NCI-H1694 (cell line): ENCODE data around the gene TNS1.

ENCODE experiments used
- DNase-seq: peaks from one replicate; lab custom pipeline; 2025; lab: John Stamatoyannopoulos, UW

Gene TNS1

DNA sequence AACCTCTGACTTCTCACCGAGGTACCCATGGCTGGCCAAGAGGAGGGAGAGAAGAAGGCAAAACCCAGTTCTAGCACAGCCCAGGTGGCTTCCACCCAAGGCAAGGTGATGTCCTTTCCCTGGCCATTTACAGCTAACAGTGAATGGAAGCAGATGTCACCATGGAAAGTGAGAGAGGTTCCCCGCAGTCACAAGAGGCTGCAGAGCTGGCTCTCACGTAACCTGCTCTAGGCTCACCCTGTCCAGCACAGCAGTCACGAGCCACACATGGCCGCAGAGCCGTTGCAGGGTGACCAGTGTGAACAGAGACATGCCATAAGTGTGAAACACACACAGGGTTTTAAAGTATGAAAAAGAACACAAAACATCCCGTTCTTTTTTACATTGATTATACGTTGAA is 169.4 kb downstream of the TNS1 start:
- no peak for DNase-seq

DNA sequence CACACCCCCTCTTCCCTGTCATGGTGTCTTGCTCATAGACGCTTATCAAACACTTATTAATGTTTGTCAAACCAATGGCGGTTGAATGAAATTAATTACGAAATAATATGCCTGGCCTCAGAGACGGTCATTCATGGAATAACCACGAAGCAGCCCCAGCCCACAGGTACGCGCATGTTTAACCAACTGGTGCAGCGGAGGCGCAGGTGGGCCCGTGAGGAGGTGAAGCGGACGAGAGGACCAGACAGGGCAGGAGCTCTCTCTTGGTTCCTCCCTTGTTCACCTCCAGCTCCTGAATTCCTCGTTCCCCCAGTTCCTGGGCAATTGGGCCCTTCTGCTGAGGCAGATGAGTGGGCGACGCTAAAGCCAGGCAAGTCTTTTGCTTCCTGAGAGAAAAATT is 169.8 kb downstream of the TNS1 start:
- no peak for DNase-seq

DNA sequence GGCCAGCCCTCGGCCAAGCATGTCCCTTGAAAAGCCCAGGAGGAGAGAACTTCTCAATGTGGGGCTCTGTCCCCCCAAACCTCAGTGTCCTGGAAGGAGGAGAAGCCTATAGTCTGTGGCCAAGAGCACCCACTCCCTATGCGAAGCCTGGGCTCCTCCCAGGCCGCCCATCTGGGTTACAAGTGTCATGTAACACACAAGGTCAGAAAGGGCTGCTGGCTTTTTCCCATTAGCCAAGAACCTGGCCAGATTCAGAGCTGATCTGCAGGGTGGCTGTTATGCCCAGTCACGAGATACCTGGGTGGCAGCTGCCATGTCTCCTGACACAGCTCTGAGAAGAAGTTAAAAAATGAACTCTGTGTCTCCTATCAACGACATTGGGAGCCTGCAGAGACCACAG is 170.7 kb downstream of the TNS1 start:
- no peak for DNase-seq

DNA sequence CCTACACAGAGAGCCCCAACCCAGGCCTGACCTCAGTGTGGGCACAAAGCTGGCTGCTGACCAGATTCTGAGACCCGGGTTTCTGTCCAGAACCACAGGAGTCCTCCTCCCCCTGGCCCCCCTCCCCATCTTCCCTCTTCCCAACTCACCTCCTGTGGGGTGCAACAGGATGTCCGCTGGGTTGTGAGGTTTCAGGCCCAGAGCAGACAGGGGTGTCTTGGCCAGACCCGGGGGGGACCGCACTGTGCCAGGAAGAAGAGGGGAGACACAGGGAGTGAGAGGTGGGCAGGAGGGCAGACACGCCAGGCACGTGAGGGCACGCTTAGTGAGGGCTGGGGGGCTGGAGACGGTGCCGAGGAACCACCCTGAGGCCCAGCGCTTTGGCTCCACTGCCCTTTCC is 171.5 kb downstream of the TNS1 start:
- DNase-seq: no peak

DNA sequence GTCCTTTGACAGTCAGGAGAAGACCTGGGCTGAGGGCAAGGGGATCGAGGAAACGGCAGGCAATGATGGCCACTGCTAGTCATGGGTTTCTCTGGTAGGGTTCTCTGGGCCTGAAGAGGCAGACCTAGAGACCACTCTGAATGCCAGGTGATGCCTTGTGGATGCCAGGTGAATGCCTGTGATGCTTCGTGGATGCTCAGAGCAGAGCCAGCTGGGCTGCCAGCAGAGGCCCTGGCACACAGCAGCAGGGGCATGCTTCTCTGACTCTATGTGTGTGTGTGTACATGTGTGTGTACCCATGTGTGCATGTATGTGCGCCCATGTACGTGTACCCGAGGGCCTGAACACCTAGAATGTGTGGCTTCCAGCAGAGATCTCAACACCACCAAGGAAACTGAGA is 172.0 kb downstream of the TNS1 start:
- no peak for DNase-seq

DNA sequence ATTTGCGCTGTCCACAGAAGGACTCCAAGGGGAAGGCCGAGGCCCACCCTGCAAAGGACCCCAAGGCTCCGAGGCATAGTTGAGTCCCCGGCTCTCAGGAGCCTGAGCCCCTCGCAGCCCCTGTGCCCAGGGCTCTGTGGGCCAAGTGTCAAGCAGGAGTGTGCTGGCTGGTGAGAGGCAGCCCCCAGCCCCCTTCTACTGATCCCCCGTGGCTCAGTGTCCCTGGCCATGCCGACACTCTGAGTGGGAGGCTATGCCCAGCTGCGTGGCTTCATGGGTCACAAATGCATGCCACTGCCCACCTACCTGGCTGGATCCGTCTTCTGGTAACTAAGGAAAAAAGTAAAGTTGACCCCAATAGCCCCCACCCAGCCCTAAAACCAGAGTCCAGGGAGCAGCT is 172.7 kb downstream of the TNS1 start:
- DNase-seq: no peak

DNA sequence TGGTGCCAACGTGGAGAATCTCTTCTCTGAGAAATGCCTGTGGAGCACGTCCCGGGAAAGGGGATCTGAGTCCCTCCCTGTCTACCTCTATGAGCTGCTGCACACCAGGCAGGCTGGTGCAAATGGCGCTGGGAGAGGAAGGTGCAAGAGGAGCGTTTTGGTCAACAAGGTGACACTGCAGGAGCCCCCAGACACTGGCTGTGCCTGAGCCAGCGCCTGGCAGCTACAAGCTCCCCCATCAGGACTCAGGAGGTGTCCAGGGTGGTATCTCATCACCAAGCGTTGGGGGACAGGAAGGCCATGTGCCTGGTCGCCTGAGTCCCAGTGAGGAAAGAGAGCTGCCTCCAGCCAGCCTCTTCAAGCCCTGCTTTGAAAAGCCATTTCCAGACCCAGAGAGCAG is 173.4 kb downstream of the TNS1 start:
- no peak for DNase-seq

DNA sequence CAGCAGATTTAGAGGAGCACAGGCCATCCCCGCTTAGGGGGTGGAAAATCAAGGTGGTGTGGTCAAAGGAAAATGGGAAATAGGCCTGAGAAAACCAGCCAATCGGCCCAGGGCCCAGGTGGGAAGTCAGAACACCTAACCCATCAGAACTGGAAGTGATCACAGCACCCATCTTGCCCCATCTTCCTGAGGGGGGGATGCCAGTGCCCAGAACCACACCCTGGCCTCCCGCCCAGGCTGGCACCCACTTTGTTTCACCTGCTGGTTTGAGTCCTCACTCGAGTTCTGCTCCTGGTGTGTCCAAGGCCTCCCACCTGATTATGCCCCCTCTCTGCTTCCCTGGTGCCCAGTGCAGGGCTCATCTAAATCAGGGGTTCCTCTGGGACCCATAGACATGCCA is 174.5 kb downstream of the TNS1 start:
- DNase-seq: no peak

DNA sequence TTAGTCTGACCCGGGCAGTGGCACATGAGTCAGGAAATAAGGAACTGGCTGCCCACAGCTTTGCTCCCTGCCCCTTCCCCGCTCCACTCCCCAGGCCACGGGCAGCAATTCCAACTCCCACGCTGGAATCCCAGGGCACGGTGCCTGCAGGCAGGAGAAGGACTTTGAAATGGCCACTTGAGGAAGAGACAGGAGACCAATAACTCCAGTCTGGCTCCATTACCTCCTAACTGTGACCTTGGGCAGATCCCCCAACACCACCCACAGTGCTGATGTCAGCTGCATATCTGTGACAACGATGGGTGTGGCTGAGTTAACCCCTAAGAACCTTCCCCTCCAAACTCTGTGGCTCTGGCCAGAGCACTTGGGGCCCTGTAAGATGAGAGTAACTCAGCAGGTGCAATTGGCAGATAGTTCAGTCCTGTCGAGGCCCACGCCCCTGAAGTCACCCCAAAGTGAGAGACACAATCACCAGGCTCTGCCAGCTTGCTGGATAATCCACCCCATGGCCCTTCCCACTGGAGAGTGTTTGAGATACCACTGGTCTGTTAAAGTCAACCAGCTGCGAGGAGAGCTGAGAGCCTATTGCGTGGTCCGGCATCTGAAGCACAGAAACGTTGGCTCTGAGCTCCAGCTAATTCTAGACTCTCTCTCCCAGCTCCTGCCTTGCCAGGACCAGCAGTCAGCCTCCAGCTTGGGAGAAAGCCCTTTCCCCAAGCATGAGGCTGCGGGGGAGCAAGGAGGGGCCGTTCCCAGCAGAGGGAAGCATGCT is 175.2 kb downstream of the TNS1 start:
- DNase-seq: no peak

DNA sequence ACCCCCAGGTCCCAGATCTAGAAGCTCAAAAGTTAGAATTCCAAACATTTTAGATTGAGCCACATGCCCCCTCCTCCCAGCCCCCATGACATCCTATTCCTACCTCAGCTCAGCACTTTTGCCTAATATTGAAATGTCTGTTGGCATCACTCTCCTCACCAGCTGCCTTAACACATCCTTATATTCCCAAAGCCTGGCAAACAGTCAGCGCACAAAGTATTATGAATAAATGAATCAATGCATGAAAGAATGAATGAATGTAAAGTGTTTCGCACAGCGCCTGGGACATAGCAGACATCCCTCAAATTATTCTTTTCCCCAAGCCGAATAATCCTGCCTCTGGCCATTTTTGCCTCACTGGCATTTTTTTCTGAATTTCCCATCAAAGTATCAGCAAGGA is 175.8 kb downstream of the TNS1 start:
- DNase-seq: no peak

DNA sequence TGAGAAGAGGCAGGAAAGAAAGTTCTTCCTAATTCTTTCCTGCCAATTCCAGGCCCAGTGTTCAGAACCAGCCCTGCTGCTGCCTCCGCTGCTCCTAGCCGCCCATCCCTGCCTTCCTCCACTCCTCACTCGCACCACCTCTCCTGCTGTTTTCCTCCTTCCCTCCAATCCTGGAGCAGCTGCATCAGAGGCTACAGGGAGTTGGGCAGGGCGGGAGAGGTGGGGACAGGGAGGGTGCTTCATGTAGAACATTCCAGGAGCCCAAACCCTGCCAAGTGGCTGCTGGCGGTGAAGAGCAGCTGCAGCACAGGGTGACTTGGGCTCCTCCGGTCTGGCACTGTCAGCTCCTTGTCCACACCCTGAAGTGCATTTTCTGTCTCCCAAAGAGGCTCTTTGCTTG is 176.3 kb downstream of the TNS1 start:
- DNase-seq: no peak

DNA sequence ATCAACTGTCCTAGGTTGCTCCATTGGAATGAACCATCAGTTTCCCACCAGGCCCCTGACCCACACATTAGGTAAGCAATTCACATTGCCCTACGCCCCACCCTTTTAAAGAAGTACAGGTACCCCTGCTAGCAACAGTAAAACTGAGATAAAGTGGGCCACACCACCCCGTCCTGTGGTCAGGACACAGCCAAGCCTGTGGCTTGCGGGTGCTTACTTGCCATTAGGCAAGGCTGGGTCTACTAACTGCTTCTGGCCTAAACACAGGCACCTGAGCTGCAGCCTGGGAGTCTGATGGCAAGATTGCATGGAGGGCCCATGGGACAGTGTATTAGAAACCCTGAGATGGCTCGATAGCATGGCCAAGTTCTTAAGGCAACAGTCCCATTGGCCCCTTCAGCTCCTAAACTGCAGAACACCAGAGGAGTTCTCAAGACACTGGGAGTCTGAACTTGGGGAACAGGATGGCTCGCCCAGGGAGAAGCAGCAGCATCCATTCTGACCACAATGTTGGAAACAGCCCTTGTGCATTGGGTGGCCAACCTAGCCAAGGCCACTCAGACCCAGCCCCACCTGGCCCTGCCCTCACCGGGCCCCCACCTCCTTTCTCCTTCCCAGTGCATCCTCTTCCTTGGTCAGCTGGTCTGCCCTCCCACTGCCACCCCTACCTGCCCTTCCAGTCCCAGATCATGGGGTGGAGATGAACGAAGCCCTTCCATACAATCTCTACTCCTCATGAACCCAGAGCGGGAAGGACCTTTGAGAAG is 177.1 kb downstream of the TNS1 start:
- no peak for DNase-seq

DNA sequence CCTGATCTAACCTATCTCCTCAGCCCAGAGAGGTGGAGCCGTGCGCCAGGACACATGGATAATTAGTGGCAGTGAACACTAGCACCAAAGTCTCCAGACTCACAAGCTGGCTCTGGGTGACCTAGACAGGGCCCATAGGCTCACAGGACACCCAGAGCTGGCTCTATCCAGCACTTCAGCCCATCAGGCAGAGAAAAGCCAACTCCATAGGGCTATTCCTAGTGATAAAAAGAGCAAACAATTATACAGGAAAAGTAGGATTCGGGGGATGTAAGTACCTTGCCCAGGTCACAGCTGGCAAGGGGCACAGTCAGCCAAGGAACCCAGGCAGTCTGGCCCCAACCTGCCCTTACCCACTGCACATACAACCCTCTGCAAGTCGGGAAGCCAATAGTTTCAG is 178.6 kb downstream of the TNS1 start:
- DNase-seq: no peak

DNA sequence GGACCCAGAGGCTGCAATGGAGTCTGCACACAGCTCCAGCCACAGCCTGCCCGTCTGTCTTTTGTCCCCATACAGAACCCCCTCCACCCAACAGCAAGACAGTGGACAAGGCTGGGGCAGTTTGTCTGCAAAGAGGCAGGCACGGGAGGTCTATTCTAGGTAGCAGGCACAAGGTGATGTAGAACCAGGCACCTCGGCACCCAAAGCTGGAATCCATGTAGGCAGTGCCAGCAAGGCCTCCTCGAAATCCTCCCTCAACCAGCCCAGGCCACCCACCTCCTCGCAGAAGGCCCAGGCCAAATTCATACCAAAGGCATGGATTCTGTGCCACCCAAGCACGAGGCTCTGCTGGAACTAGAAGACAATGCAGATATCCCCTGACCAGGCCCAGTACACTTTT is 179.2 kb downstream of the TNS1 start:
- no peak for DNase-seq

DNA sequence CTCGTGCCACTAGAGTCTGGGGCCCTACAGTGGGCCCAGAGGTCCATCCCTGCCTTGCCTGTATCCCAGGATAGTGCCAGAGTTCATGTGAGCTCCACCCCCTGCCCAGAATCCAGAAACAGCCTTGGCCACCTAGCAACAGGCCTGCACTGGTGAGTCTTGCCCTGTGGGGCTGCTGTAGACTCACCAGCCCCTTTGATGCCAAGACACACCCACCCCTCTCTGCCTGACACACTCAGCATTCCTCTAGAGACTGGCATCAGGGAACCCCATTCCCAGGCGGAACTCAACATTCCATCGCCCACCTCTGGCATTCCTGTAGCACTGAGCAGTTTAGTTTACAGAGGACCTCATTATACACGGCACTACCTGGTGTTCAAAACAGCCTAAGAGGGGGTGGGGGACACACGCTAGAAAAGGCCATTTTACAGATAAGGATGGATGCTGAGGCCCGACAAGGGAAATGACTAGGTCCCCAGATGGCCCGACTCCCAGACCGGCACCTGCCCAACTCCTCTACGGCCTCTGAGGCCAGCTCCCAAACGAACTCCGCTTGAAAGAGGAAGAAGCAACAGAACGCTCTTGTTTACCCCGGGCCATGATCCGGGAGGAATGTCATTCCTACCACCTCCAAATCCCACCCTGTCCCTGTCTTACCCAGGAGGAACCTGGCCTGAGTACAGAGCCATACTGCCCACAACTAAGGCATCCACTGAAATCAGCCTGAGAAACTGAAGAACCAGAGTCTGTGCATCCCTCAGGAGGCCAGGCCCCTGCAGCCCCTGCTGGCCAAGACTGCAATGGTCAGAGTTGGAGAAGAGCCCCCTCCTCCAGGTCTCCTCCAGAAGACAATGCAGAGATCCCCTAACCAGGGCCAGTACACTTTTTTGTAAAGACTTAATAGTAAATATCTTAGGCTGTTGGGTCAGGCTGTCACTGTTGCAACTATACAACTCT is 180.2 kb downstream of the TNS1 start:
- DNase-seq: no peak

DNA sequence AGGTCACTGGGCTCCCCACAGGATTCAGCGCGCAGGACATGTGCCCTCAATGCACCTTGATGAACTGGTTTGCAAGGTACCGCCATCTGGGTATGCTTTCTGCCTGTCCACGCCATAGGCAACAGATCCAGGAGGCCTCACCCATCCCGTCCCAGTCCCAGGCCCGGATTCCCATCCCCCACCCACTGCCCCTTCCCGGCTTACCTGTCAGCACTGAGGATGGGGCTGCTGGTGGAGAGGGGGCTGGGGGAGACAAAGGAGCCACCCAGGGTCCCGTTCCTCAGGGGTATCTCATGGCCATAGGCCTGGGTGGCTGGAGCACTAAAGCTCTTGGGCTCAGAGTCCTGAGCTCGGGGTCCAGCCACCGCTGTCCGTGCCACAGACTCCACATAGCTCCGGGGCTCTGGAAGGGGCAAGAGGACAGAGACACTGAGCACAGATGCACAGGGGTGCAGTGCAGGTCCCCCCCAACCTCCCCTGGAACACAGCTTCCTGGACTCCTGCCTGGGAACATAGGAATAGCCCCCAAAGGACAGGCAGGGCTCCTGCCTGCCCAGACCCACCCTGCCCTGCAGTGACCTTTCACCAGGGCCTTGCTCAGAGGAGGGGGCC is 181.2 kb downstream of the TNS1 start:
- DNase-seq: no peak

DNA sequence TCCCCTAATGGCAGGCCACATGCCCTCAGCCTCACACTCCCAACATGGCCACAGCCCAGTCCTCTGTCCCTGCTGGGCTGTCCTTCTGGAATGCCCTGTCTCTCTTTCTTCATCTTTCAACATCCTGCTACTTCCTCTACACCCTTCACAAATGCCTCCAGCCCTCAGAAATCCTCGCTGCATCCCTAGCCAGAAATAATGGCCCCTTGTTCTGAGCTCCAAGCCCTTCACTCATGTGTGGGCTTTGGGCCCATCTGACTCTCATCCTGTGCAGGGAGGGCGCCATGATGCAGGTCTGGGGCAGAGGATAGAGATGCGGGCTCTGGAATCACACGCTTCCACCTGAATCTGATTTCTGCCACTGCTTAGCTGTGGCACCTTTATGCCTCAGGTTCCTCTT is 181.9 kb downstream of the TNS1 start:
- no peak for DNase-seq

DNA sequence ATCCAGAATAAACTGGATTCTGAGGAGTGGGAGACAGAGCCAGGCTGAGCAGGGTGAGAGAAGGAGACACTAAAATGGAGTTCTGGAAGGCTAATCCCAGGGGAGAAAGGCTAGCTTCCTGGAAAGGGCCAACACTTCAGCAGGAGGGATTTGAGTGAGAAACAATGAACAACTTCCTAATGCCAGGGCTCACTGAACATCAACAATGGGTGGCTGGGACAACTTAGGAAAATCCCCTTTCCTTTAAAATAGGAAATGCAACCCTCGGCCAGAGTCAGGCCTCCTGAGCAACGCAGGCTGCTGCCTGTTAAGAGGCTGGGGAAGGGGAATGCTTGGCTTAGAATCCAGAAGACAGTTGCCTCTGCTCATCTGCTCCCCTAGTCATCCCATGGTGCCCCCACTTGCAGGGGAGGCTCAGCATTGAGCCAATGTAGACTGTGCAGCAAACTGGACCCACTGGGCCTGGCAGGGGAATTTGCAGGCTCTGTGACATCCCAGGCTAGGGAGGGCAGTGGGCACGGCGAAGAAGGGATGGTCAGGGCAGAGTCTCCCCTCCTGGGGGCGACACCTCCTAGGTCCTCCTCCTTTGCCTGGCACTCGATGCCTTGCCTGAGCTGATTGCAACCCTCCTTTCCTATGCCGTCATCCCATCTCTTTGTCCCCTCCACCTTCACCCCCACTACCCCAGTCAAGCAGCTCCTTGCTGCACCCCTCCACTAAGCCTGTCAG is 182.5 kb downstream of the TNS1 start:
- DNase-seq: no peak

DNA sequence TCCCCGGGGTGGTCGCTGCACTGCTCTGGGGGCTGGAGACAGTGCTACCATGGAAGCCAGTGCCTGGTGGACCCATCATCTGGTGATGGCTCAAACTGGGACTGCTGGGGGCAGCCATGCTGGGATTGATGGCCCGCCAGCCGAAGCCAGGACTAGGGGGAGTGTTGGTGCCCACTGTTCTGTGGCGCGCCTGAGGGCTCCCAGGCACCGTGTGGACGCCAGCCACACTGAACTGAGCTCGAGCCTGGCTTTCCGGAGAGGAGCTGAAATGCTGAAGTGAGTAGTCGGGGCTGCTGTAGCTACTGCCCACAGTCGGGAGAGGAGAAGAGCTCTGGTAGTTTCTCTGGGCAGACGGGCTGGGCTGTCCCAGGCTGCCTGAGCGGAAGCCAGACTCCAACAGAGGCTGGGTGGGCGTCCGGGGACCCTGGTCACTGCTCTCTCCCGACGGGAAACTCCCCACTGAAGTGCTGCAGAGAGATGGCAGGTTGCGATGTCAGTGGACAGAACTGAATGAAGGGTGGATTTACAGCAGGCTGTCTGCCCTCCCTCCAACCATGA is 184.4 kb downstream of the TNS1 start:
- DNase-seq: no peak

DNA sequence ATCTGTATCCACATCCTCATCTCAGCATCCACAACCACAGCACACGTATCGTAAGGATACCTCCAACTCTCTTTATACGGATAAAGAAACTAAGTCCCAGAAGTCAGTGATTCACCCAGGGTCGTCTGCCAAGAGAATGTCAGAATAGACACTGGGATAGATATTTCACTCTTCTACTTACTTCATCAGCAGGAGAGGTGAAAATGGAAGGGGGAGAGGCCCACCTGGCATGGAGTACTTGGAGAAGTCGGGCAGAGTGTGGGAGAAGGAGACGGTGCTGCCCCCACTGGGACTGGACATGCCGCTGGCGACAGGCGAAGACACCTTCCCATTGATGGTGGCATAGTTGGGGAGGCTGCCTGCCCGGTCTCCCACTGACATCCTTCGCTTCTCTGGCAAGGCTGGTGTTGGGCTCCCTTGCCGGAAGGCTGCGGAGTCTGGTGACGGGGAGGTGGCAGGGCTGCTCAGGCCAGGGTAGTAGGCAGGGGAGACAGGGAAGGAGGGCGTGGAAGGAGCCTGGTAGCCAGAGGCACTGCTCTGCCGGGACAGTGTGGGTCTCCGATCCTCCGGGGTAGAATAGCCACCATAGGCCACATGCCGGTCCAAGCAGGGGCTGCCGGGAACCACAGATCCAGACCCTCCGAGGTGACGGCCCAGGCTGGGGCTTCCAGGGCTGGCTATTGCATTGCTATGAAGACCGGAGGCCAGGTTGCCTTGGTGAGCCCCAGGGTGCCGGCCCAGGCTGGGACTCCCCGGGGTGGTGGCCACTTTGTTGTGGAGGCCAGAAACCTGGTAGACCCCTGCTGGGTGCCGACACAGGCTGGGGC is 185.1 kb downstream of the TNS1 start:
- no peak for DNase-seq
